IgD-negative memory B cell (primary cell): Measurements from ENCODE around the gene ZNF302. TPM values are rescaled to one million over a fixed set of nuclear protein-coding genes. Genes with fewer than 3 reads are reported as not detected.
"Not testable (repeated sequence)": the region's sequence is repeated elsewhere in the genome, so short reads cannot be mapped to it uniquely, and the experiment has no call there.

ENCODE experiments used
- H3K27ac Mint-ChIP-seq, 3 donors: one replicate each; pipeline ENCODE4 v1.8.0; 2020 to 2022; ENCODE audit warnings: mild to moderate bottlenecking in 3 of 3, mixed read lengths in 3 of 3, moderate library complexity in 1 of 3
- H3K27me3 Mint-ChIP-seq: one replicate; pipeline ENCODE4 v1.8.0; 2021; ENCODE audit warnings: mixed read lengths
- H3K36me3 Mint-ChIP-seq: one replicate; pipeline ENCODE4 v1.8.0; 2020; ENCODE audit warnings: mild to moderate bottlenecking, mixed read lengths
- H3K4me1 Mint-ChIP-seq, 3 donors: one replicate each; pipeline ENCODE4 v1.8.0; 2020 to 2022; ENCODE audit warnings: mixed read lengths in 3 of 3, mild to moderate bottlenecking in 1 of 3
- H3K4me3 Mint-ChIP-seq, 4 donors: one replicate each; pipeline ENCODE4 v1.8.0; 2020 to 2022; ENCODE audit warnings: mild to moderate bottlenecking in 4 of 4, mixed read lengths in 4 of 4, moderate library complexity in 3 of 4
- H3K9me3 Mint-ChIP-seq, 3 donors: one replicate each; pipeline ENCODE4 v1.8.0; 2020 to 2021; ENCODE audit warnings: mixed read lengths in 3 of 3, mild to moderate bottlenecking in 1 of 3
- polyA plus RNA-seq: library from polyadenylated mRNA; unstranded; fragments of 300-500 nt; fragmentation: Illumina TruSeq; gene quantifications from one replicate; pipeline ENCODE4 v1.2.3, GENCODE V29; 2021

ZNF302 gene
- polyA plus RNA-seq, 1 donor from 2014 or later = 13.1 TPM

DNA sequence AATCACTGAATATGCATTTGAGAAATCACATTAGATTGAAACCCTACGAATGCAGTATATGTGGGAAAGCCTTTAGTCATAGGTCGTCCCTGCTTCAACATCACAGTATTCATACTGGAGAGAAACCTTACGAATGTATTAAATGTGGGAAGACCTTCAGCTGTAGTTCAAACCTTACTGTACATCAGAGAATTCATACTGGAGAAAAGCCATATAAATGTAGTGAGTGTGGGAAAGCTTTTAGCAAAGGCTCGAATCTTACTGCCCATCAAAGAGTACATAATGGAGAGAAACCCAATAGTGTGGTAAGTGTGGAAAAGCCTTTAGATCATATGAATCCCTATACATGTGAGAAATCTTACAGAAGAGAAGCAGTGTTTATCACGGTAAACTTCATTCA lies 7.8 kb downstream of the ZNF302 start:
- H3K27ac Mint-ChIP-seq, H3K27me3 Mint-ChIP-seq, H3K4me3 Mint-ChIP-seq, H3K4me1 Mint-ChIP-seq: not testable (repeated sequence)
- H3K9me3 Mint-ChIP-seq = peaks cover 14 to 51% (median 28%) of the 10 kb centered on the region in 3 donors
- H3K36me3 Mint-ChIP-seq = peaks cover 23% of the 10 kb centered on the region

DNA sequence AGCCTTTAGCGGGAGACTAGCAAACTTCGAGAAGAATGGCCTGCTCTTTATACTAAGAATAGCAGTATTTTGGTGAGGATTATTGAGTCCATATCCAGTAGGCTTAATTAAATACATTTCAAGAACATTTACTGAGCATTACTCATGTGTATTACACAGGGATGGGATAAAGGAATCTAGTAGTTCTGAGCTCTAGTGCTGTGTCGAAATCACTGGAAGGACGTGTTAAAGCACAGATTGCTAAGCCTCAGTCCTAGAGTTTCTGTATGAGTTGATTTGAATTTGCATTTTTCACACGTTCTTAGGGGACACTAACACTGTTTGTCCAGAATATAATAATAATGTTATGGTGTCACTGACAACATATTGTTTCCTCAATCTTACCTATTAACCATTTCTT lies 9.0 kb downstream of the ZNF302 start:
- Mint-ChIP-seq H3K9me3 (peaks cover 16 to 59% (median 28%) of the 10 kb centered on the region in 3 donors), H3K36me3 (peaks cover 16% of the 10 kb centered on the region), H3K27me3 (no peaks in the 10 kb centered on the region), H3K27ac (no peak overlapping the region), H3K4me1 (peaks cover 0 to 1% (median 0%) of the 10 kb centered on the region in 3 donors), H3K4me3 (no peak overlapping the region)

DNA sequence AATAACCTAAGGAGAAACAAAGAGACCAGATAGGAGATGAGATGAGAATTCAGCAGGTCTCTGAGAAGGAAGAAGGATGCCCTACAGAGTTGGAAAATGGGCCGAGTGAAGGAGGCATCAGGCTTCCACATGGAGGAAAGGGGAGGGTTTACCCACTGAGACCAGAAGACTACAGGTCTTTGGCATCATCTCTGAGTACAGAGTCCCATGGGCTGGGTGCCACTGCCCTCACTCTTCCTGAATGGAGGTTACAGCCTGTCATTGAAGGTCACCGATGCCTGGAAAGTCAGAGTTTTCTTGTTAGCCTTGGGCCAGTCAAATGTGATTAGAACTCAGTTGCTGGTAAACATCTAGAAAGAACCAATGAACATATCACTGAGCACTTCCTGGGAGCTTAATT lies 9.9 kb downstream of the ZNF302 start:
- no peak overlapping the region for H3K27ac Mint-ChIP-seq
- H3K36me3 Mint-ChIP-seq = peaks cover 13% of the 10 kb centered on the region
- peaks cover 0 to 1% (median 0%) of the 10 kb centered on the region in 3 donors for H3K4me1 Mint-ChIP-seq
- peaks cover 16 to 60% (median 28%) of the 10 kb centered on the region in 3 donors for H3K9me3 Mint-ChIP-seq
- no peak overlapping the region for H3K4me3 Mint-ChIP-seq
- peaks cover 1% of the 10 kb centered on the region for H3K27me3 Mint-ChIP-seq

DNA sequence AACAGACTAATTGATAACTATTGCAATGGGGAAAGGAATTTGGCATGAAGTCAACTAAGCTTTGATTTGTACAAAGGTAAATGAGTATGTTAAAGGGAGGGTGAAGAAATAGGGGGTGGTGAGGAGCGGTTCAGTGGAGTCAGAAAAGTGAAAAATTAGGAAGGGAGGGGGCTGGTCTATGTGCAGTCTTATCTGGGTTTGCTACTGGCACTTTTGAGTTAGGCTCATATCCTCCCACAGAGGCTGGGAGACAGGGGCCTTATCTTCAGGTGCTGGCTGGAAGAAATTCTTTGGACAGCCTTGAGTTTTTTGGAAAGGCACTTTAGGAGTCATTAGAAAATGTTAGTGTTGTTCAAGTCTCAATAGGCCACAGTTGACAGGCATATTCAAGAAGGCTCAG lies 11.1 kb downstream of the ZNF302 start:
- Mint-ChIP-seq H3K4me3 (no peak overlapping the region), H3K27me3 (peaks cover 2% of the 10 kb centered on the region), H3K27ac (no peak overlapping the region), H3K4me1 (peaks cover 0 to 1% (median 0%) of the 10 kb centered on the region in 3 donors), H3K36me3 (peaks cover 3% of the 10 kb centered on the region), H3K9me3 (peaks cover 13 to 57% (median 26%) of the 10 kb centered on the region in 3 donors)

DNA sequence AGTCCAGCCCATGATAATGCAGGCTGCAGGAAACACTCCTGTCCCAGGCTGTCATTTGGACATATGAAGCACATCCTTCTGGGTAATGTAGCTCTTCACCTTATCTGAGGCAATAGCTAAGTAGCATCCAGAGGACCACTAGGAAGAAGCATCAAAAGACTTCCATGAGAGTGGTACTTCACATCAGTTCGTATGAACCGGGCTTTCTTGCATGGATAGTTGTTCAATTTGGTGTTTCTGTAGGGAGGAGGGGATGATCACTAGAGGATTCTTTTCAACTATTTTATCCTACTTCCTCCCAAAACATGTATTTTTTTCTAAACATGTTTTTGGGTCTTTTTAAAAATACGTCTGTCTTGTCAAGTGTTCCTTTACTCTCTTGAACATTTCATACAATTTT lies 12.9 kb downstream of the ZNF302 start:
- H3K9me3 Mint-ChIP-seq = peaks cover 8 to 49% (median 25%) of the 10 kb centered on the region in 3 donors
- H3K4me3 Mint-ChIP-seq = no peak overlapping the region
- peaks cover 4% of the 10 kb centered on the region for H3K27me3 Mint-ChIP-seq
- H3K36me3 Mint-ChIP-seq = no peaks in the 10 kb centered on the region
- peaks cover 0 to 1% (median 0%) of the 10 kb centered on the region in 3 donors for H3K4me1 Mint-ChIP-seq
- H3K27ac Mint-ChIP-seq = no peak overlapping the region

DNA sequence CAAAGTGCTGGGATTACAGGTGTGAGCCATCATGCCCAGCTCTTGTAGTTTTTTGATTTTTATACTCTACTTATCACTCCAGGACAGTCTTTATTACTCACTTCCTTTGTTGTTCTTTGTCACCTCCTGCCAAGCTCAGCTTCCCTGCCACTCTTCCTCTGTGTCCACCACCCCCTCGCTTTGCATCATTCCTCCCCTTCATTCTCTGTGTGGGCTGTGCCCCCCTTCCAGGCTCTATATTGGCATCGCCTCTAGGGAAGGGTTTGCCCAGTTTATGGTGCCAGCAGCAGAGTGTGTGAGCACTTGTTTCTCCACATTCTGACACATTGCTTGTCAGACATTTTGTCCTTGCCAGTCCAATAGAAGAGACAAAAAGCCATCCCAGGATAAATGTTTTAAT lies 15.1 kb downstream of the ZNF302 start:
- Mint-ChIP-seq H3K4me1 (no peaks in the 10 kb centered on the region), H3K27me3 (peaks cover 4% of the 10 kb centered on the region), H3K36me3 (no peaks in the 10 kb centered on the region), H3K27ac (no peak overlapping the region), H3K9me3 (peaks cover 5 to 27% (median 18%) of the 10 kb centered on the region in 3 donors), H3K4me3 (no peak overlapping the region)

DNA sequence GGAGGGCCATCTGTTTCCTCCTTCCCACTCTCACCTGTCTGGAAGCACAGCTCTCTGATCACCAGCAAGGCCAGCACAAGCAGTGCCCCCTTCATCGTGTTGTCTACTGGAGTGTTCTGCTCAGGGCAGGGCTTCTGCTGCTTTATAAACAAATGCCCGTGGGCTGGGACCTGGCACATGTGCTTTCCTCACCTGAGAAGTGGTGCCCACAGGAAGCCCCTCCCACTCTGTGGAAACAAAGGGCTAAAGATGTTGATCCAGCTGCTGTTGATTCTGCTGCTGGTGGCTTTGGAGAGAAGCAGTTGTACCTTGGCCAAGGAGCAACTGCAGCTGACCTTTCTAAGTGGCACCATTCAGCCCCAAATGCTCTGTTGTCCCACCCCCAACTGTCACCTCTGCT lies 30.2 kb downstream of the ZNF302 start:
- peaks cover 22% of the 10 kb centered on the region for H3K27me3 Mint-ChIP-seq
- H3K9me3 Mint-ChIP-seq = peaks cover 4 to 23% (median 5%) of the 10 kb centered on the region in 3 donors
- no peak overlapping the region for H3K4me3 Mint-ChIP-seq
- no peak overlapping the region for H3K27ac Mint-ChIP-seq
- H3K4me1 Mint-ChIP-seq = peaks cover 0 to 1% (median 0%) of the 10 kb centered on the region in 3 donors
- peaks cover 5% of the 10 kb centered on the region for H3K36me3 Mint-ChIP-seq

DNA sequence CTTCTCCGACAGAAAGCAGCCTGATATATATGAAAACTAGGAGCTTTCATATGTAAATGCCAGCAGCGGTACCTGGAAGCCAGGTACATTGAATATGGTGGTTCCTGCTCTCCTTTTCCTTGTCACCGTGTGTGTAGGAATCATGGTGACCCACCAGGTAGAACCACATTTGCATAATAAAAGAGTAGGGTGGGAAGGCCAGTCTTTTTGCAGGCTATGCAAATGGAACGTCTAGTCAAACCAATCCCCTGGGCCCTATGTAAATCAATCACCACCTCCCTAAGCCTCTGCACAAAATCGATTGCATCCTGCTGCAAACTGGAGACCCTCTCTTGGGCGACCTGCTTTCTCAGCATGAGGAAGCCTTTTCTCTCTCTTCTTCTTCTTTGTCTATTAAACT lies 34.4 kb downstream of the ZNF302 start:
- Mint-ChIP-seq H3K36me3 (no peaks in the 10 kb centered on the region), H3K4me1 (peaks cover 0 to 1% (median 0%) of the 10 kb centered on the region in 3 donors), H3K27me3 (peaks cover 22% of the 10 kb centered on the region), H3K27ac (no peak overlapping the region), H3K4me3 (no peak overlapping the region), H3K9me3 (peaks cover 9 to 14% (median 9%) of the 10 kb centered on the region in 3 donors)

DNA sequence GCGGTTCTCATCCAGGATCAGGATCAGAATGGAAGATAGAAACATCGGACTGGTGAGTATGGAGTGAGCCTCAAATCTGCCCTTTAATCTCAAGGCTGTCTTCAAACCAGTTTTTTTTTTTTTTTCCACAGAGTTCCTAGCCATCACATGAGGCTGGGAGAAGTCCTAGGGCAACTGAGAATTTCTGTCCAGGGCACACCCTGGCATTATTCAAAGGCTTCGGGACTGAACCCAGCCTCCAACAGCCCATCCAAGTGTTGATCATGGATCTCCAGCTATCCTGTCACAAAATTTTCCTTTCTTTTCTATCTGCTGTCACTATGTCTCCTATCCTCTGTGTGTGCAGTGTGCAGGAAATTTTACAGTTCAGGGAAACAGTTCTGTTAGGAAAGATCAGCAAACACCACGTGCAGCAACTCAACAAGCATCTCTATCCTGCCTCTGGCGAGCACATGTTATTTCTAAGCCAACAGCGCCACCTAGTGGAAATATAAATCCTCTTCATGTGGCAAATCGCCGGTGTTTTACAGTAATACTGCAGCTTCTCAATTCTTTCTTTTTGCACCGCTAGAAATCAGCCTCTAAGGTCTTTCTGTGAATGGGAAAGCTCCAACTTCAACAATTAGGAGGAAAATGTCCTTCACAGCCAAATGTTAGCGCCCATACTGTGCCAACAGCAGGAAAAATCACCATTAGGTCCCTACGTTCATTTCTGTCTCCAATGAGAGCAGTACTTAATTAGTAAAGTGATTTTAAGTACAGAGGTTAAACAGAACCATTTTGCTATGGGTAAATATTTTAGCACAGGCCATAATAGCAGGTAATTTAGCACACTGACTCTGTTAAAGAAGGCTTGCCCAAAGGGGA lies 35.1 kb downstream of the ZNF302 start:
- H3K27ac Mint-ChIP-seq = no peak overlapping the region

DNA sequence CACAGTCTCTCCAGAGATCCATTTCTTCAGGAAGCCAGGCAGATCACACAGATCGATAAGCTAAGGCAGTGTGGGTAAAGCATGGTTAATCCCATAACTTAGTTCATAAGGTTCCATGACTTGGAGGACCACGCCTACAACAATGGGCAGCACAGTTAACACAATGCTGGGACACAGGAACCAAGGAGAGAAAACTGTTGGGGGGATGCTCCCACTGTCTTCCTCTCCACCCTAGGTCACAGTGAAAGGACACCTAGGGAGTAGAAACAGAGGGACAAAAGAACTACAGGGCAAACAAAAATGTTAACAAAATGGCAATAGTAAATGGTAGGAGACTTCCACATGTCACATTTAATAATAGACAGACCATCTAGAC lies 35.8 kb downstream of the ZNF302 start:
- Mint-ChIP-seq H3K9me3 (peaks cover 6 to 14% (median 6%) of the 10 kb centered on the region in 3 donors), H3K27me3 (peaks cover 14% of the 10 kb centered on the region), H3K4me1 (peaks cover 0 to 1% (median 0%) of the 10 kb centered on the region in 3 donors), H3K27ac (peak overlapping the region in 1 of 3 donors; percentile 36), H3K36me3 (no peaks in the 10 kb centered on the region), H3K4me3 (no peak overlapping the region)

More for the DNA sequence above, 35.1 kb downstream of the ZNF302 start:
- Mint-ChIP-seq H3K36me3 (no peaks in the 10 kb centered on the region), H3K9me3 (peaks cover 6 to 14% (median 6%) of the 10 kb centered on the region in 3 donors), H3K27me3 (peaks cover 18% of the 10 kb centered on the region), H3K4me3 (no peak overlapping the region), H3K4me1 (peaks cover 0 to 1% (median 0%) of the 10 kb centered on the region in 3 donors)

DNA sequence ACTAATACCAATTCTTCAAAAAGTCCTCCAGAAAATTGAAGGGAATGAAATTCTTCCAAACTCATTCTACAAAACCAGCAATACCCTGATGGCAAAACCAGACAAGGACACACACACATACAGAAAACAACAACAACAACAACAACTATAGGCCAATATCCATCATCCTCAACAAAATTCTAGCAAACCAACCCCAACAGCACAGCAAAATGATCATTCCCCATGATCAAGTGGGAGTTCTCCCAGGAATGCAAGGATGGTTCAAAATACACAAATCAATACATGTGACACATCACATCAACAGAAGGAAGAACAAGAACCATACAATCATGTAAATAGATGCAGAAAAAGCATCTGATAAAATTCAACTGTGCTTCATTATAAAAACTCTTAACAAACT lies 37.9 kb downstream of the ZNF302 start:
- H3K9me3 Mint-ChIP-seq = peaks cover 6 to 14% (median 6%) of the 10 kb centered on the region in 3 donors
- peaks cover 10% of the 10 kb centered on the region for H3K27me3 Mint-ChIP-seq
- peaks cover 0 to 1% (median 0%) of the 10 kb centered on the region in 3 donors for H3K4me1 Mint-ChIP-seq
- H3K36me3 Mint-ChIP-seq = no peaks in the 10 kb centered on the region
- no peak overlapping the region for H3K4me3 Mint-ChIP-seq
- no peak overlapping the region for H3K27ac Mint-ChIP-seq

DNA sequence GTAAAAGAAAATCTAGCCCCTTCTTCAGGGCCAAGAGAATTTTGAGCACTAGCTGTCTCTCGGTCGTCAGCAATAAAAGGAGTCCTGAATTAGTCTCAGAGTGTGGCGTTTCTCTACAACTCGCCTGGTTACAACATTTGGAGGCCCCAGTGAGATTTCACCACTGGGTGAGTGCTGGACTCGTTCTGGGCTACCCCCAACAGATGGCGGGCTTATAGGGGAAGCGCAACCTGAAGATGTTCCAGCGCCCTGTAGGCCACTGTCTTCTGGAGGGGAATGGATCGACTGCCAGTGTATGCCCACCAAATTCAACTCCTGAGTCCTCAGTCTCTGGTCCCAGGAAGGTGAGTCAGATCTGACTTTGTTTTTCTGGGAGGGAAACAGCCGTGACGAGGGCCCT lies 44.9 kb downstream of the ZNF302 start:
- Mint-ChIP-seq H3K27me3 (peaks cover 10% of the 10 kb centered on the region), H3K4me3 (no peak overlapping the region), H3K4me1 (no peaks in the 10 kb centered on the region), H3K27ac (no peak overlapping the region), H3K36me3 (no peaks in the 10 kb centered on the region), H3K9me3 (no peaks in the 10 kb centered on the region)

DNA sequence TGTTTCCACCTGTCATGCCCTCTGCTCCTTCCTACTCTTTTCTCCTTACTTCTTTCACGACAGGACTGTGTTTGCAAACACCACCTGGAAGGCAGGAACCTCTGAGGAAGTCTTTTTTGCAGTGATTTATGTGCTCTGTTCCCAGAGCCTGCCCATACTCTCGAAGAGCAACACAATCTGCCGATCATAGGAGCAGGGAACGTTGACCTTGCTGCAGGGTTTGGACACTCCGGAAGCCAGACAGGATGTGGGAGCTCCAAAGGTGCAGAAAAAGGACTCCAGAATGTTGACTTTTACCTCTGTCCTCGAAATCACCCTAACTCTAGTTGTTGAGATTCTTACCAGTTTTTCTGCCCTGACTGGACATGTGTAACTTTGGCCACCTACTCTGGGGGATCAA lies 47.9 kb downstream of the ZNF302 start:
- H3K27me3 Mint-ChIP-seq = peaks cover 10% of the 10 kb centered on the region

DNA sequence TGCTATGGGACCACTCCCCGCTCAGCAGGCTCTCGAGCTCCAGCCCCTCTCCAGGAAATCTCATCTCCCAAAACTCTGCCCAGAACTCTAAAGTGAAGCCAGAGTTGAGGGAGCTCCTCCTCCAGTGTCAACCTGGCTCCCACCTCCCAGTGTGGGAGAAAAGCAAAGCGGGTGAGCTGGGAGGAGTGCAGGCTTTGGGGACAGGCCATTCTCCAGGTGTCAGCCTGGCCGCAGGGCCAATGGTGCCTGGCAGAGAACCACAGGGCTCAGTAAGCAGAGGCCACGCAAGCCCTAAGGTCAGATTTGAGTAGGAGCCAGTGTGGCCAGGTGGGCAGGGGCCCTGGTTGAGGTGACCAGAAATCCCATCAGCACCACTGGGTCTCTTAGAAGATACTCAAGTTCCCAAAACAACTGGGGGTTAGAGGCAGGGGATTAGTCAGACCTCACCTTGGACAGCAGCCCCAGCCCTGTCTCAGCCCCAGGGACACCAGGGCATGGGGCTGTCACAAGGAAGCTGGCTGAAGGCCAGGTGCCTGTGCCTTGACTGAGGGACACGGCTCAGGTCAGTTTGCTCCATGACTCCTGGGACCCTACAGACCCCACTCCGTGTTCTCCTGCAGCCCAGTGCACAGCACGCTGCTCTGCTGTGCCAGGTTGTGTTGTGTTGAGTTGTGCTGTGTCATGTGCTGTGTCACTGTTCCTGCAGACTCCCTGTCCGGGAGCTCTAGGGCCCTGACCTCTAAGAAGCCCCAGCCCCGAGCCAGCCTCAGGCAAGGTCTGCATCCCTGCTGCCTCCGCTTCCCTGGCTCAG lies 53.7 kb downstream of the ZNF302 start:
- H3K9me3 Mint-ChIP-seq = peaks cover 0 to 3% (median 0%) of the 10 kb centered on the region in 3 donors
- H3K27ac Mint-ChIP-seq = no peak overlapping the region
- H3K4me3 Mint-ChIP-seq = peak overlapping the region; percentile 25 to 72 (median 44)
- peaks cover 4% of the 10 kb centered on the region for H3K27me3 Mint-ChIP-seq
- peaks cover 4% of the 10 kb centered on the region for H3K36me3 Mint-ChIP-seq
- H3K4me1 Mint-ChIP-seq = peaks cover 18 to 23% (median 21%) of the 10 kb centered on the region in 3 donors

More for the DNA sequence above, 47.9 kb downstream of the ZNF302 start:
- Mint-ChIP-seq H3K27ac (peak overlapping the region in 1 of 3 donors; percentile 29), H3K9me3 (no peaks in the 10 kb centered on the region), H3K4me1 (no peaks in the 10 kb centered on the region), H3K36me3 (no peaks in the 10 kb centered on the region), H3K4me3 (no peak overlapping the region)

DNA sequence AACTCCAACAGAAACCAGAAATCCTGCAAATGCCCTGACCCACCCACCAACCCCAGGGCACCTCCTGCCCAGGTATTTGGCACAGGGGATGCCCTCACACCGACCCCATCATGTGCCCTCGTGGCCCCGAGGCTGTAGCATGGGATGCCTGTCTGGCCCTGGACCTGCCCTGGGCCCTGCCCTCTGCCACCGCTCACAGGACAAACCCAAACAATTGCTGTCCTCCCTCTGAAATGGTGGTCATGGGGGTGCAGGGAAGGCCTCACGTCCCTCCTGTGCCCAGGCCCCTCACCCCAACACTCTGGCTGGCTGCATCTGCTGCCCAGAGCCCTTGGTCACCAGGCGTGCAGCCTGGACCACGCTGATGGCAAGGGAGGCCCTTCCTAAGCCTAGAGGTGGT lies 54.5 kb downstream of the ZNF302 start:
- no peaks in the 10 kb centered on the region for H3K27me3 Mint-ChIP-seq
- peaks cover 18 to 23% (median 21%) of the 10 kb centered on the region in 3 donors for H3K4me1 Mint-ChIP-seq
- peaks cover 0 to 5% (median 2%) of the 10 kb centered on the region in 3 donors for H3K9me3 Mint-ChIP-seq
- H3K36me3 Mint-ChIP-seq = peaks cover 4% of the 10 kb centered on the region
- peak overlapping the region in 3 of 4 donors; percentile 25 to 72 (median 30) for H3K4me3 Mint-ChIP-seq
- no peak overlapping the region for H3K27ac Mint-ChIP-seq
